Uterus (tissue), 2 donors: ENCODE measurements around the gene DUOXA1.

ENCODE experiments used
- CTCF ChIP-seq, 4 experiments: fragments of 200-600 bp in 2 of 4; fragments of 450-650 bp in 2 of 4; sonication (generic) in 2 of 4; IDR thresholded peaks; one replicate each; pipeline ENCODE4 v1.5.1; 2016 to 2019; ENCODE audit warnings: antibody characterized with exemption in 4 of 4, mild to moderate bottlenecking in 2 of 4, moderate library complexity in 1 of 4
- POLR2A ChIP-seq, 2 donors: fragments of 450-650 bp; IDR thresholded peaks; one replicate each; pipeline ENCODE4 v1.6.1; 2016; ENCODE audit warnings: antibody characterized with exemption in 2 of 2, mild to moderate bottlenecking in 1 of 2, moderate library complexity in 1 of 2

DNA sequence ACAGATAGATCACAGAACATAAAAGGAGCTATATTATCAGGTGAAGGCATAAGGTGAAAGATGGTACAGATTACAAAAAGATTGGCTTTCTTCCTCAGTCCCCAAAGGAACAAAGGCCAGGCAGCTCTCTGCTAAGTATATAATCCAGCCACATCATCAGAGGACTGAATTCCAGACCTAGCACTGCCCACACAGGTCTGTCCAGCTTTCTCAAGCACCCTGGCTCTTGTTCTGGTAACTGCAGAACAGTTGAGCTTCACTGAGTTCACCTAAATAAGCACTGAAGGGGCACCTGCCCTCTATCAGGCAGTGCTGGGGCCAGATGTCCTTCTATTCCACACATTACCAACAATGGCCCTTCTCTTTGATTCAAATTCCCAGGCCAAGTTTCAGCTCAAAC, 6.3 kb downstream of the DUOXA1 start:
- no peak for TF ChIP-seq CTCF (IDR thresholded peaks at IDR 0.05)
- TF ChIP-seq POLR2A (IDR thresholded peaks at IDR 0.05): no peak
